GM18858 (cell line): ENCODE data around the gene CDH23.

Experiments used
- ATAC-seq: cut with Tn5 transposase; IDR thresholded peaks from one replicate; pipeline ENCODE4 v1.9.1; 2021; ENCODE audit not compliant: unreplicated experiment

Gene CDH23

DNA sequence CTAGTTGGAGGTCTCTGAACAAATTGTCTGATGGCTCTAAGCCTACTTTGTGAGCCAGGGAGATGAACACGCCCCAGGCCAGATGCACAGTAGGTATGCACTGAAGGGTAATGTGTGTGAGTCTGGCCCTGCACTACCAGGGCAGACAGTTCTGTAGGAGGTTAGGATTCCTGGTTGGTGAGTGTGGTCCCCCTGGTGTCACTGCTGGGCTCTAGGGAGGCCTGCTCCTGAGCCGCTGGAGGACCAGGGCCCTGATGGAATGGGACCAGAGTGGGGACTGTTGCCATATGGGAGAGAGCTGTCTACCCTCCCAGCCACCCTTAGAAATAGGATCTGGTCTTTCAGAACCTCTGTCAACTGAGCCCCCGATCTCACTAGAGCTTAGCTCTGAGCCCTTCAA lies 42.0 kb downstream of the CDH23 start:
- ATAC-seq = no peak

- ATAC-seq = no peak
These were observed 43.1 kb downstream of the CDH23 start for GRCh38 chr10:71439670-71440425.

GRCh38 chr10:71440506-71441035 lies 43.9 kb downstream of the CDH23 start:
- no peak for ATAC-seq

DNA sequence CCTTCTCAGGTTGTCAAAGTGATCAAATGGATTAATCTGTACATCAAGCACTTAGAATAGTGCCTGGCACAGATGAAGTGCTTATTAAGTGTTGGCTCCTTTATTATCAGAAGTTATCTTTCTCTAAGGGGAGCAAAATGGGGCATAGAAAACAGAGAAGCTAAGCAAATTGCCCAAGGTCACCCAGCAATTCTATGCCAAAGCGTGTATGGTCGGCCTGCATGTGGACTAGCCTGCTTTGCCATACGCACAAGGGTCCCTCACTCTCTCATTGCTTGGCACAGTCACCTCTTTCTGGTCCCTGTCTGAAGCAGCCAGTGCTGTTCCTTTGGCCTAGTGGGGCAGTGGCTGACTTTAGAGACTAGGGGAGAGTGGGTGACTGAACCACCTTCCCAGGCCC lies 45.3 kb downstream of the CDH23 start:
- no peak for ATAC-seq

DNA sequence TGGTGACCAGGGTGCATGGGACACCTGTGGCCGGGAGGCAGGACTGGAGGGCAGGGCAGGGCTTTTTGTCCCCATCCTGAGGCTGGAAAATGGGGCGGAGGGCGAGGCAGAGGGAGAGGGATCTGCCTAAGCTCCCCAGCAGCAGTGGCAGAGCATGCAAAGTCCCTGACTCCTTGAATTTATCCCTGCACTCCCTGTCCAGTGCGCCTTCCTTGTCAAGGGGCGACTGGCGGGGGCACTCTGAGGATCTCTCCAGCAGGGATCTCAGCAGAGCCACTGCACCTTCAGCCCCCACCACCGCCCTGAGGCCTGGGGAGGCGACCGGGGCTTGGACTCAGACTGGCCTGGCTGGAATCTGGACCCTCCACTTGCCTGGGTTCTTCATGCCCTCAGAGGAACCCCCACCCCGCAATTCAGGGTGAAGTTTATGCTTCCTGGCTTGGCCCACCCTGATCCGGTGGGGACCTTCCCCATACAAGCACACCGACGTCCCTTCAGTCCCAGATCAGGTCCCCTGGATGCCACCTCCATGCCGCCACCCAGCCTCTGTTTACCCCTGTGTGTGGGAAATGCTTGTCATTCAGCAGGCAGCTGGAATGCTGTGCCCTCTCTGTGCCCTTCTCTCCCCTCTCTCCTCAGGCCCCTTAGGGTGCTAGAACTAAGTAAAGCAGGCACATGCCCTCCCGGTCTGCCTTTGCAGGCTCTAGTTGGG lies 46.3 kb downstream of the CDH23 start:
- ATAC-seq = no peak

- no peak for ATAC-seq
These were observed 47.0 kb downstream of the CDH23 start for GRCh38 chr10:71443676-71444075.

DNA sequence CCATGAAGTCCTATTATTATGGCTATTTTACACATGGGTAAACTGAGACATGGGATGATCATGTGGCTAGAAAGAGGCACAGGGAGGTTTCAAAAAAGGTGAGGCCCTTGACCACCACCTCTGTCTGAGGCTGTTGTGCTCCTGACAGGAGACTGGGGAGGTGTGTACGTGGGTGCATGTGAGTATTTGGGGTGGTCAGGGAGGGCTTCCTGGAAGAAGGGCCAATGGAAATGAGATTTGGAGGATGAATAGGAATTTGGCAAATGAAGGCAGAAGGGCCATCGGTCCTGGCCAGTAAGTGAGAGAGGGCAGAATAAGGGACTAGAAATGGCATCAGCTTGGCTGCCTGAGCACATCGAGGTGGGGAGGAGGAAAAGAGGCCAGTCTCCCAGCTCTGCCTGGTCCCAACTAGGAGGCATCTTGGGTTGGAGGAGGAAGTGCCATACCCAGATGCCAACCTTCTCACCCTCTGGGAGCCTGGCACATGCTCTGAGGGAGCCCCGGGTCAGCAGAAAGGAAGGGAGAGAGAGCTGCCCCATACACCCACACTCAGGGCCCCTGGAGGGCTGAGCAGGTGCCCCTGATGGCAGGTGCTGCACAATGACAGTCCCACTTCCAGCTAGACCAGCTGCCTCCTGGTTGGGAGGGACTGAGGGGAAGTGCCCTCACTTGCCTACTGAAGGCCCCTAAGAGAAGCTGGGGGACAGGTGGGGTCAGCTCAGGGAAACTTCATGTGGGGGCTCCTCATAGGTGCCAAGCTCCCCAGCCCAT lies 47.7 kb downstream of the CDH23 start:
- no peak for ATAC-seq

GRCh38 chr10:71447676-71448075 lies 51.0 kb downstream of the CDH23 start:
- ATAC-seq = no peak

DNA sequence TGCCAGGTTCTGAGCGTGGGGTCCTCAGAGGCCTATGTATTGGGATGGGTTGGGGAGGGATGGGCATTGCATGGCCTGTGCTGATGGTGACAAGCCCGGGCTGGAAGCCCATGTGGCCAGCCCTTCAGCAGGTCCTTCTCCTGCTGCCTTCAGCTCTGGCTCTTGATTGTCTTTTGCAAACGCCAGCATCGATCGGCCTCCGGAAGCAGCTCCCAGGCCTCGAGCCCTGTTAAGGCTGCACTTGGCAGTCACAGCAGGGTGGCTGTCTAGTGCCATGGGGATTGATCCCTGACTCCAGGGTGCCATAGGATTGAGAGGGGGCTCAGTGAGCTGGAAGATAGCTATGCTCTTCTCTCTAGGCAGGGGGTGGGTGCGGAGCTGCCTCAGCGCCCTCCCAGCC lies 51.4 kb downstream of the CDH23 start:
- ATAC-seq = no peak

- no peak for ATAC-seq
These were observed 52.3 kb downstream of the CDH23 start for GRCh38 chr10:71449026-71449425.

DNA sequence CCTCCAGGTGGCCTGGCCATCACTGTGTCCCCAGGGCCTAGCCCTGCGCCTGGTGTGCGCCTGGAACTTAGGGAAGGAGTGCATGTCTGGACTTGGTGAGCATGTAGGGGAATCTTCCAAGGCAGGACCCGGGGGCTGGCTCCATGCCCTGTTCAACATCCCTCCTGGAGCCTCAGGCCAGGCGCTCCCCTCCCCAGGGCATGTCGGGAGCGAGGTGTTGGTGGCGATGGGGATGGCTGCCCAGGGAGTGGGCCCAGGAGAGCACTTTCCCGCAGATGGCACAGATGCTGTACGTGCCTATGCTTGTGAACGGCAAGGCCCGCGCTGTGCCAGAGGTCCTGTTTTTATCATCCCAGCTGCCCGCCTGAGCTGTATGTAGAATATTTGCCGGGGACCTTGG lies 55.0 kb downstream of the CDH23 start:
- no peak for ATAC-seq

GRCh38 chr10:71453186-71453585 lies 56.5 kb downstream of the CDH23 start:
- no peak for ATAC-seq

DNA sequence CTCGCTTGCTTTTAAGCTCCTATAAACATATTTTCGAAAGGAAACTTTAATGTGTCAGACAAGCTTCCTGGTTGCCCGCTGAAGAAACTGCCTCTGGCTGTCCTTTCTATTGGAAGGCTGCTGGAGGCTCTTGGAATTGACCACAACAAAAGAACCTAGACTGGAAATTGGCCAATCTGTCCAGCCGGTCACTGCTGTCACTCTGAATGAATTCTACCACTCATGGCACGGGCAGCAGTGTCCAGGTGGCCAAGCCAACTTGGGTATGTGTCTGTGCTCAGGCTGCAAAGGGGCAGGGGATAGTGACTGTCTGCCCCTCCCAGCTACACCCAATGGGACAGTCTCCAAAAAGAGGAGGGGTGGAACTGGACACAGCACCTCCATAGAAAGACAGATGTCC lies 57.6 kb downstream of the CDH23 start:
- ATAC-seq = no peak

DNA sequence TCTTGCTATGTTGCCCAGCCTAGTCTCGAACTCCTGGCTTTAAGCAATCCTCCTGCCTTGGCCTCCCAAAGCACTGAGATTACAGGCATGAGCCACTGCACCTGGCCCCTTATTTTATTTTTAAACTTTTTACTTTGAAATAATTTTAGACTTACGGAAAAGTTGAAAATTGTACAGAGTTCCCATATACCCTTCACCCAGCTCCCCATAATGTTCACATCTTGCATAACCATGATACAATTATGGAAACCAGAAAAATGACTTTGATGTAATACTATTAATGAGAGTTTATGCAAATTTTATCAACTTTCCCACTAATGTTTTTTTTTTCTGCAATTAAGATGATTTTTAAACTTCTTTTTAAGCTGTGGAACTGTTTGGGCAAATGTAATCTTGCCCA lies 58.3 kb downstream of the CDH23 start:
- no peak for ATAC-seq

DNA sequence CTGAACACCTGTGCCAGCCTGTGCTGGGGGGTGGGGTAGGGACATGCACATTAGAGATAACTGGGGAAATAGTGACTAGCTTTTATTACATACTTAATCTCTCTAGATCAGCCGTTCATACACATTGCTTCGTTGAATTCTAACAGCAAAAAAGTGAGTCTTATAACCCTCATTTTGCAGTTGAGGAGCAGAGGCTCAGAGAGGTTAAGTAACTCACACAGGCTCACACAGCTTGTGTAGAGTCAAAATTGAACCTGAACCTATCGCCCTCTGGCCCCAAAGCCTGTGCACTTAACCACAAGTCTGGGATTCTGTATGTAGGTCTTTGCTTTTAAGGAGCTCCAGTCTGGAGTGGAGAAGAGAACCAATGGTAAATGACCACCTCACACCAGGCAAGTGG lies 59.9 kb downstream of the CDH23 start:
- ATAC-seq = no peak

GRCh38 chr10:71457908-71458307 lies 61.2 kb downstream of the CDH23 start:
- ATAC-seq = no peak

- no peak for ATAC-seq
These were observed 61.7 kb downstream of the CDH23 start for GRCh38 chr10:71458387-71458786.

GRCh38 chr10:71459513-71459912 lies 62.8 kb downstream of the CDH23 start:
- no peak for ATAC-seq

GRCh38 chr10:71460615-71461014 lies 63.9 kb downstream of the CDH23 start:
- ATAC-seq = no peak

- no peak for ATAC-seq
These were observed 64.7 kb downstream of the CDH23 start for GRCh38 chr10:71461457-71461856.

DNA sequence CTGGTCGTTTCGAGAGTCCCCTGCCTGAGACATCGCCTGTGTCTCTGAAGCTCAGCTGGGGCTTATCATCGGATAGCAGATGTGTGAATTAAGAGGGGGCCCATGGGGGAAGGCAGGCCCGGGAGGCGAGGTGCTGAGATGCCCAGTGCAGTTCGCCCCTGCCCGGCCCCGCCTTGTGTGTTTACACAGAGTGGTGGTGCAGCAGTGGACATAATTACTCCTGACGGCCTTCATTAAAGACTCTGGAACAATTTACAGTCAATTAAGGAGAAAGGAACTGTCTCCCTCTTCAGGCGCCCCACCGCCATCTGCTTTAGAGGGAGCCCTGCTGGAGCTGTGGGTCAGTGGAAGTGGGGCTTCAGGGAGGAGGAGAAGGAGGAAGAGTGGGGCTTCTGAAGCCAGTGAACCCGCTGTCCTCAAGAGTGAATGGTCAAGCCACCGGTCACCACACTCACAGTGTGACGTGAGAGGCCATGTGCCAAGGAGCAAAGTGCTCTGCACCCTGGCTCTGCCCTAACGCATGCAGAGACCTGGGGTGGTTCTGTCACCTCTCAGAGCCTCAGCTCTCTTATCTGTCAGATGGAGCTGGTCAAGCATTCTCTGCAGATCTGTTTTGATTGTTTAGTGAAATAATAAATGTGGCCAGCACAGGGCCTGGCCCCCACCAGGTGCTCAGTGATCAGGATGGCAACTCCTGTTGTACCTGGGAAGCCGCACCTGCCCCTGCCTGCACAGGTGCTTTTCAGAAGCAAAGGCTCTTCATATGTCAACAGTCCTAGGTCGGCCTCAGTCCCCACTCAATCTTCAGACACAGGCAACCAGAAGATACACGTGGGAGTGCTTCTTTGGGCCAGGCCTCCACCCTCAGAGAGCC lies 65.6 kb downstream of the CDH23 start:
- no peak for ATAC-seq
